Fibroblast of skin of right biceps (primary cell): ENCODE data around the gene KIF18B.

Source experiments
- DNase-seq: peaks from one replicate; pipeline ENCODE4 v3.0.0-alpha.2; 2013

Gene KIF18B

DNA sequence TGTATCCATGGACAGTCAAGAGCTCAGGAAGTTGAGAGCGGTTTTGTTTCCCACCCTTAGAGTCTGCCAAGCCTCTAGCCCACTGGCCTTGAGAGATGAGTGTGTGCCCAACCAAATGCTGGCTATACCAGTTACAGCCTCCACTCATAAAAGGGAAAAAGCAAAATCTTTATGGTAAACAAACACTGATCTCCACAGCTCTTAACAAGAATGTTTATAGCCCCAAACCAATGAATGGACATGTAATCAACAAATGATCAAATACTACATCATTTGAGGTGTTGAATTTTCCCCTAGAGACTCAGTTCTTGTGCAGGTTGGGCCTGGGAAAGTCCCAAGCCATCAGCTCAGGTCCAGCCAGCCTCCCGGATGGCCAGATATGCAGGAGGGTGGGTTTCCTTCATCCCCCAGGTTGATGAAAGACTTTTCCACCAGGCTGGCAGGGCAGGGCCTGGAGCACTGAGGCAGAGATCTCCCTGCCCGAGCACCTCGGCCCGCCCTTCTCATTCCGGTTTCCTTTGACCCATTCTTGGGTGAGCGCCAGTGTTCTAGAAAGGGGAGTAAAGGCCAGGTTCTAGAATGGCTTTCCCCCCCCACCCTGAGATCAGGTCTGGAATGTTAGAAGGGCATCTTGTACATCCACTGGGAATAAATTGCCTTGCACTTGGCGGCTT is 44.4 kb downstream of the KIF18B start:
- DNase-seq = no peak

DNA sequence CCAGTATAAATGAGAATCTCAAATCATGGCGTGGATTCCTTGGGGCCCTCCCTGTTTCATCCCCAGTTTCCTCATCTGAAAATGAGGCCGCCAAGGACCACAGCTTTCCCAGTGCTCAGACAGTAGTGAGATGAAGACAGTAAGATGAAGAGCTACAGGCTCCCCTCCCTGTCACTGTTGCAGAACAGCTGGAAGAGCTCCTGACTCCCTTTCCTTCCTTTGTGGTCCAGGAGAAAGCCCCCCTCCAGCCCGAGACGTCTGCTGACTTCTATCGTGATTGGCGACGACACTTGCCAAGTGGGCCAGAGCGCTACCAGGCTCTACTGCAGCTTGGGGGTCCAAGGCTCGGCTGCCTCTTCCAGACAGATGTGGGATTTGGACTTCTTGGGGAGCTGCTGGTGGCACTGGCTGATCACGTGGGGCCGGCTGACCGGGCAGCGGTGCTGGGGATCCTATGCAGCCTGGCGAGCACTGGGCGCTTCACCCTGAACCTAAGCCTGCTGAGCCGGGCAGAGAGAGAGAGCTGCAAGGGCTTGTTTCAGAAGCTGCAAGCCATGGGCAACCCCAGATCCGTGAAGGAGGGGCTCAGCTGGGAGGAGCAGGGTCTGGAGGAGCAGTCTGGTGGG is 45.3 kb downstream of the KIF18B start:
- no peak for DNase-seq

DNA sequence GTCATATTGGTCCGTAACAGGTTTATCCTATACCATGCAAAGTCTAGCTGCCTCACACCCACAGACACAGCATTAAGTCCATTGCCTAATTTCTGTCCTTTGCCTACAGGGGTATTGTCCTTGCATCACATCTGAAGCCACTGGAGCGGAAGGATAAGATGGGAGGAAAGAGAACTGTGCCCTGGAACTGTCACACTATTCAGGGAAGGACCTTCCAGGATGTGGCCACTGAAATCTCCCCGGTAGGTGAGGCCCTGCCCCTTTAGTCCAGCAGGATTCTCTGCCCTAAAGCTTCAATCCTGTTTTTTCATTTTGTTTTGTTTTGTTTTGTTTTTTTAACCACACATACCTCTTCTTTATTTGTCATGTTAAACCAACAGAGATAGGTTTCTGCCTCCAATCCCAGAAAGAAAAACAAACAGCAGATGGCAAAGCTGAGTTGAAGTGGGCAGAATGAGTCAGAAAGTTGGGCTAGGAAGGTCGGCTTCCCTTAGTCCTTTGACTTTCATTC is 46.1 kb downstream of the KIF18B start:
- peak; percentile 42 for DNase-seq

DNA sequence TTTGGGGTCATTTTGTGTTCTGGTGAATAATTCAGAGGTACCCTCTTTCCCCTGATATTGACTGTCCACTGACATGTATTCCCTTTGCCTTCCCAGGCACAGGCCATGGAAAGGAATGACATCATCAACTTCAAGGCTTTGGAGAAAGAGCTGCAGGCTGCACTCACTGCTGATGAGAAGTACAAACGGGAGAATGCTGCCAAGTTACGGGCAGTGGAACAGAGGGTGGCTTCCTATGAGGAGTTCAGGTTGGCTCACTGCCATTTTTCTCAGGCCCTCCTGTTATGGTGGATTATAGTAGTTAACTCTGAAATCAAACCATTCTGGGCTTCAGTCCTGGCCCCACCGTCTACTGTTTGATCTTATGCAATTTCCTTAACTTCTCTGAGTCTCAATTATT is 46.7 kb downstream of the KIF18B start:
- peak; percentile 73 for DNase-seq

DNA sequence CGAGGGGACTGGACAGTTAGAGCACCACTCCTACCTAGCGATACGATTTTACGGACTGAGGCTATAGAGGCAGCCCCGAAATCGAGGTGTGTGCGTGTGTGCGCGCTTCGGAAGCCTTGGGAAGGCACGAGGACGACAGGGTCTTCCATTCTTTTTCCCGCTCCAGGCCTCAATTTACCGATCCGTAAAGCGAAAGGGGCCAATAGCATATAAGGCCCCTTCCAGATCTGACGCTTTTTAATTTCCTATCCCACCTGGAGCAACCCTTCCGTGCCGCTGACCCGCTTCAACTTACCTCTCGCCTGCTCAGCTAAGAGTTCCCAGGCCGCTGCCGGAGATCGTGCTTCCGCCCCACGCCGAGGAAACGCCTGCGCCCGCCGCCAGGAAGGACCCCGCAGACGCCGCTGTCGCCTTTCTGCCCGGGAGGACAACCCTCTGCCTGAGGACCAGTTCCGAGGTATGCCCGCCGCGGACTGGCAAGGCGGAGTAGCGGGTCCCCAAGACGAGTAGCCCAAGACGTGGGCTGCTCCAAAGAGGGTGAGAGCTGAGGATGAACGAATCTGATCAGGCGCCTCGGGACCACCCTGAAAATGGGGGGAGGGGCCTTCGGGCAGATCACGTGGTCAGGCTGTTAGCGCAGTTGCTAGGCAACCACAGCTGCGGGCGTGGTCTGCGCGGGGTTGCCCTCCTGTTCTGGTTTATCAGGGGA is 48.3 kb downstream of the KIF18B start, which contains the start of gene EFTUD2:
Gene EFTUD2 (minus strand): TSS at position 372 of the 709 bp plus-strand sequence. CDS start 4,924 bp downstream, outside the sequence.
- peak; percentile 89 for DNase-seq

DNA sequence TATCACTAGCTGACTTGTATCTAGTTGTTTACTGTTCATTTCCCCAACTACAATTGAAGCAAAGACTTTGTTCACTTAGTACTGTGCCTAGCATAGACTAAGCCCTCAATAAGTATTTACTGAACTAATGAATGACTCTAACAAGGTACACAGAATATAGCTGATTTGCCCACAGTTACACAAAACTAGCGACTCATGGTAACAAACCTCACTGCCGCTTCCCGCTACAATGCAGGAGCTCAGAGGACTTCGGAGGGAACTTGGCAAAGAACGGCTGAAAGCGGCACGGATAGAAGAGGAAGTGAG is 48.9 kb downstream of the KIF18B start:
- DNase-seq = no peak

DNA sequence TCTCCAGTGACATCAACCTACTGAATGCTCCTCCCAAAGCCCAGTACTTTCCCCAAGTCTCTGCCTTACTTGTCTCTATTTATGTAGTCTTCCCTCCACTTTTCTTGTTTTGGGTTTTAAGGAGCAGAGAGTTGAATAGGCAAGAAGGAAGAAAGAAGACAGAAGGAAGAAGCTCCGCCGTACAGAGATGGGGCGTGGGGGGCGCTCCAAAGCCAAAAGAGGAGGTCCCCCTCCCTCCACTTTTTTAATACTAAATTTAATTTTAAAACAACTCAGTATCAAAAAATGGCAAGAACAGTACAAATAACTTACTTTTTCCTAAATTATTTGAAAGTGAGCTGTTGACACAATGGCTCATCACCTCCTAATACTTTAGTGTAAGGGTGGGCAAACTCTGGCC is 52.9 kb downstream of the KIF18B start:
- DNase-seq = no peak

DNA sequence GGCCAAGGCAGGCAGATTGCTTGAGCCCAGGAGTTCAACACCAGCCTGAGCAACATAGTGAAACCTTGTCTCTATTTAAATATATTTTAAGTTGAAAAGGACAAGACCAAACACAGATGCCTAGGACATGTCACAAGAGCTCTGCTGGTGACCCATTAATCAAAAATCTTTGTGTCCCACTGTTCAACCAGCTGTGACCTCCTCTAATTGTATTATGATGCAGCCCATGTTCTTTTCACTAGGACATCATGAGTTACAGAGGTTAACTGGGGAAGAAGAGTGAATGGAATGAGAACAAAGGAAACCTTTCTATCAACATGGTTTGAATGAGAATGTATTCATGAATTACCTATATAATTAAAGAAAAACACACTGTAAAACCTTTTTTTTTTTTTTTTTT is 55.3 kb downstream of the KIF18B start:
- DNase-seq = no peak

DNA sequence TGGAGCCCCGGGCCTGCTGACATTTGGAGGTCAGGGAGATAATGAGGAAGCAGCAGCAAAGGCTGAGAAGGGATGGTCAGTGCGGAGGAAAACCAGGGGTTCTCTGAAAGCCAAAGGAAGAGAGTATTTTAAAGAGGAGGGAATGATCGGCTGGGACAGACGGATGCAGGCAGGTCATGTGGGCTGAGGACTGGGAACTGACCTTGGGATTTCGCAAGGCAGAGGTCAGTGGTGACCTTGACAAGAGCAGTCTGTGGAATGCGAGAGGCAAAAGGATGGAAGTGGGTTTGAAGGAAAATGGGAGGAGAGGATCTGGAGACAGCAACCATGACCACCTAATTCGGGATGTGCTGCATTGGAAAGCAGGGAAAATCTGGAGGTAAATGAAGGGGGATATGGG is 58.6 kb downstream of the KIF18B start:
- DNase-seq = no peak

DNA sequence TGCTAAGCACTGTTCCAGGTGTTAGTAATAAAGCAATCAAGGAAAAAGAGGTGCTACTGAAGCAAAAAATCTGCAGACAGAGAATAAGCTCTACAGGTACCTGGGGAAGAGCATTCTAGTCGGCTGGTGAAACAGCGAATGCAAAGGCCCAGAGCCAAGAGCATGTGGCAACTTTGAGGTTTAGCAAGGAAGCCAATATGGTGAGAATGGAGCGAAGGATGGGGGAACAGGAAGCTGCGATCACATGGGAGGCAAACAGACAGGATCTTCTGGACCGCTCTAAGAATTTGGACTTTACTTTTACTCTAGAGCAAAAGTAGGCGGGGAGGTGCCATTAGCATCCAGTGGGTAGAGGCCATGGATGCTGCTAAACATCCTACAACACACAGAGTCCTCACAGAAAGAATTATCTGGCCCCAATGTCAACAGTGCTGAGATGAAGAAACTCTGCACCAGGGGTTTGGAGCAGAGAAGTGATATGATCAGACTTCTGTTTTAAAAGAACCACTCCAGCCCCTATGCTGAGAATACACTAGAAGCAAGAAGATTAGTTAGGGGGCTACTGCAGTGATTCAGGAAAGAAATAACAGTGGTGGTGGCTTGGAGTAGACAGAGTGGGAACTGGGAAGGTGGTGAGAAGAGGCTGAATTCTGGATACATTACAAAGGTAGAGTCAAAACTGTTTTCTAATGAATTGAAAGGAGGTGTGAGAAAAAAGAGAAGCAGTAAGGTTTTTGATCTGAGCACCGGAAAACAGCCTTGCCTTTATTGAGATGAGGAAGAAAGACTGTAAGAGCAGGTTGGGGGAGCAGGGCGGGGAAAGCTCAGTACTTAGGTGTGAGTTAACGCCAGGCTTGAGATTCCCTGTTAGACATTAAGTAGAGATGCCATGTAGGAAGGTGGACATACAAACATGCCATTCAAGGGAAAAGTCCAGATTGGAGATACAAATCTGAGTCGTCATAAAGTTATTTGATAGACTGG is 59.3 kb downstream of the KIF18B start:
- no peak for DNase-seq

DNA sequence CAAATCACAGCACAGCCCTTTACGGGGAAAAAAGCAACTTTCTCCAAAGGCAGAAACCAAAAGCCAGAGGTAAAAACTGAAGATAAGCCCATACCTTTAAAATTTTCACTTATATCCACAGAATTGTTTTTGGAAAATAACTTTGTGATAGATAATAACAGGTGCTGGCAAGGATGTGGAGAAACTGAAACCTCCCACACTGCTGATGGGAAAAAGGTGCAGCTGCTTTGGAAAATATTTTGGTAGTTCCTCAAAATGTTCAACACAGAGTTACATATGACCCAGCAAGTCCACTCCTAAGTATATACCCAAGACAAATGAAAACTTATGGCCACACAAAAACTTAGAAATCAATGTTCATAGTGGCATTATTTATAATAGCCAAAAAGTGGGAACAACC is 60.6 kb downstream of the KIF18B start:
- no peak for DNase-seq

DNA sequence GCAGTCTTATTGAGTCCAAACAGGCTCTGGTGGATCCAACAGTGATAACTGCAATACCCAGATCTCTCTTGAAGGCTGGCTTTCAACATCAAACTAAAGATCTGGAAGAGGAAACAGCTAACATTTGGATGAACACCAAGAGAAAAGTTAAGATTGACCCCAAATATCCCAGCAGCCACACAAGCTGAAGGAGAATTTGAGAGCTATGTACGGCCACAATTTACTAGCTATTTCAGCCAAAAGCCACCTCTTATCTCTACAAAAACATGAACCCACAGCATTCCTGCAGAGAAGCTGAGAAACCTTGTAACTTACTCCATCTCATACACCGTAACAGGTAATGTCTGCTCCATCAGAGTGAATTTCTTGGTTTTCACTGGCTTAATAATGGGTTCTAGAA is 62.6 kb downstream of the KIF18B start:
- no peak for DNase-seq

DNA sequence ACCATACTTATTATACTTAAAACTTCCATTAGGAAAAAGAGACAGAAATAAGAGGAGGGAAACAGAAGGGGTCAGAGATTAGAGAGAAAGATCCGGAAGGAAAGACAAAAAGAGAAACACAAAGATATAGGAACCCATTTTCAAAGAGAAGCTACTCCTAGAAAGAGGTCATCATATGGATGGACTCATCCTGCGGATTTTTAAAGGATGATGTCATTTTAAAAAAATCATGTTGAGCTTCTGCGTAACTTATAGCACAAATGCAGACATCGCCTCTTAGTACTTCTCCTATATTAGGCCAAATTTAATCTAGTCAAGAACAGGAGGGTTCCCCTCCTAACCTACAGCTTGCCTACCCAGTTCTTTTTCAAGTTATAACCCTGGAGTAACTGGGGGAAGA is 66.4 kb downstream of the KIF18B start:
- DNase-seq = no peak

DNA sequence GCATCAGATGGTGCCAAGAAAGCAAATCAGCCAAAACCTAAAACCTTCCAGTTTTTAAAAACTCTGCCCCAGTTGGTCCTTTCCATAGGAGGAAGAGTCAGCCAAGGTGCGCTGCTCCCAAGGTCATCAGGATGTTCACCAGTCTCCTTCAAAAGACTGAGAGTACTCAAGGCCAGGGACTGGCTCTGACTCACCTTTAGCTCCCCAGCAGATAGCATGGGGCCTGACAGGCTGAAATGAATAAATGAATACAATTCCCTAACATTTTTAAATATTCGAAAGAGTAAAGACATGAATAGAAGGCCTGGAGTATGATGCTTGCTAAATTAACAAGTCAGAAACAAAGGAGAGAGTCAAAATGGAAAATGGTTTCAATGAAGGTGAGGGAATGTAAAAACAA is 67.5 kb downstream of the KIF18B start:
- no peak for DNase-seq

DNA sequence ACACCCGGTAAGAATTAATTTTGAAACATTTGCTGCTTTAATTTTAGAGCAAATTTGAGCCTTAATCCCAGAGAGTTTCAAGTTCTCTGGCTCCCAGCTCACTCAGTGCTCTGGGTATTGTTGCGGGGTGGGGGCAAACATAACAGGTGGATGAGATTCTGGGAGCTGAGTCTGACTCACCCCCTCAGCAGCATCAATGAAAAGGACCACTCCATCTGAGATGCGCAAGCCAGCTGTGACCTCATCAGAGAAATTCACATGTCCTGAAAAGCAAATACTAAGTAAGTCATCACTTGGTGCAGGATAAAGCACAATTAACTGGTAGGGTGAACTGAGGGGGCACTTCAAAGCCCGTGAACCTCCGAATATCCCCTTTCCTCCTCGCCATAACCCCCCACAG is 68.2 kb downstream of the KIF18B start:
- DNase-seq = no peak

DNA sequence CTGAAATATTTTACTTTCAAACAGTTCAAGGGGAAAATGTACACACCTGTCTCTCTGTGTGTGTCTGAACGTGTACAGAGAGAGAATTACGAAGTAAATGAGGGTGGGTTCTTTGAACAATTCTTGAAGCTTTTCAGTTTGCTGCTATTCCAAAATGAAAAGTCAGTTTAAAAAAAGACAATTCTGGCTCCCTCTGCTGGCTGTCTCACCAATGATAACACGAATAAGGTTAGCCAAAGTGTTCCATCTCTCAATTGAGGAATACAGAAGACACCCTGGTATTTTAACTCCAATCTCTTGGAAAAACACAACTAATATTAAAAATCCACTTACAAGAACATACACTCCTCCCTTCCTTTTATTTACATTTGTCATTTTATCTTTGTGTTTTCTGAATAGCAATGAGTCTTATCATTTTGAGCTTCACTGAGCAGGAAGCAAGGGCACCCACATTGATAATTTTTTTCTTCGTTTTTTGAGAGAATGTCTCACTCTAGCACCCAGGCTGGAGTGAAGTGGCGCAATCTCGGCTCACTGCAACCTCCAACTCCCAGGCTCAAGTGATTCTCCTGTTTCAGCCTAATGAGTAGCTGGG is 68.8 kb downstream of the KIF18B start:
- DNase-seq = peak; percentile 45

DNA sequence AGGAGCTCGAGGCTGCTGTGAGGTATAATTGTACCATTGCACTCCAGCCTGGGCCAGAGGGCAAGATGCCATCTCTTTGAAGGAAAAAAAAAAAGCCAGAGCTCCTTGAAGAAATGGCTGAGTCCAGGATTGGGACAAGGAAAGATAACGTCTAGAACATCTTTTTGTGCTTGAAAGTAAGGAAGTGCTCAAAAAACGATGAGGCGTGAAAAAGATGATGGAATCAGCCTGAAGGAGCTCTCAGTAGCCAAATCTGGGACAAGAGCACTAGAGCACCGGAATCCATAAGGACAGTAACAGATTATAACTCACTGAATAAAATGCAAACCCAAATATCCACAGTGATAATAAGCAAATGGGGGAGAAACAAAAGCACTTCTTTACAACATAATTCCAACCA is 70.5 kb downstream of the KIF18B start:
- DNase-seq = no peak

DNA sequence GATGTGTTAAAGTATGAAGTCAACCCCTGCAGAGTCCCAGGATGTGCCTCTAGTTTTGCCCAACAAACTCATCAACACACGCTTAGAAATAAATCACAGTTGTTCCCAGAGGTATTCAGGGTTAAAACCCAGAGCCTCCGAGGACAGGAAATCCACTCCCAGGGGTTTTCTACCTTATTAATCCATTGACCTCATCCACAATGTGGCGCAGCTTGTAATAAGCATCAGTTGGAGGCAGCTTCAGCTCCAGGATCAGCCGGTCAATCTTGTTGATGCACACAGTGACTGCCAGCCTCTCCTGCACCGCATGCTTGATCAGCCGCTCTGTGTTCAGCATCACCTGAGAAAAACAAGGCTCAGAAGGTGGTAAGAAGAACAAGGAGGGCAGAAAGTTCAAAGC is 71.8 kb downstream of the KIF18B start:
- DNase-seq = no peak
